ENCODE measurements around the gene RAVER2. TPM values are rescaled to one million over a fixed set of nuclear protein-coding genes. Genes with fewer than 3 reads are reported as not detected.

The RAVER2 gene
- total and polyA plus RNA-seq, 10 of the 15 experiments (the other 5 are each of a cell fraction or from before 2014, with no cell fraction given), result 0.09 to 0.59 (median 0.41) TPM; not detected in 2

- 99% methylated on average over 10 of the region's 10 CpGs for WGBS (ENCODE audit: insufficient coverage, insufficient replicate concordance, low lambda C conversion rate, missing lambda C conversion rate)
- H3K27me3 ChIP-seq (replicated peaks in 1 of 2; ENCODE audit: control insufficient read depth in 2 of 2, insufficient read depth in 2 of 2, low read length in 1 of 2), result no peaks in the 10 kb centered on the region
- ChIA-PET SMC1A (ENCODE audit: uncharacterized antibody, unreplicated experiment) (no interaction called here), RAD21 (ENCODE audit: unreplicated experiment) (no interaction called here), CTCF (interaction anchor here (1.0 kb wide), 1 partner anchor 154 kb away, joined by 3 read pairs; no protein-coding TSS in a partner anchor), POLR2A (no interaction called here)
- H3K4me3 ChIP-seq, result no peak overlapping the region
- ATAC-seq (no peak), DNase-seq (ENCODE audit: low read depth, low spot score) (no peak), FAIRE-seq (no peak)
- TF ChIP-seq, protein P1, sequence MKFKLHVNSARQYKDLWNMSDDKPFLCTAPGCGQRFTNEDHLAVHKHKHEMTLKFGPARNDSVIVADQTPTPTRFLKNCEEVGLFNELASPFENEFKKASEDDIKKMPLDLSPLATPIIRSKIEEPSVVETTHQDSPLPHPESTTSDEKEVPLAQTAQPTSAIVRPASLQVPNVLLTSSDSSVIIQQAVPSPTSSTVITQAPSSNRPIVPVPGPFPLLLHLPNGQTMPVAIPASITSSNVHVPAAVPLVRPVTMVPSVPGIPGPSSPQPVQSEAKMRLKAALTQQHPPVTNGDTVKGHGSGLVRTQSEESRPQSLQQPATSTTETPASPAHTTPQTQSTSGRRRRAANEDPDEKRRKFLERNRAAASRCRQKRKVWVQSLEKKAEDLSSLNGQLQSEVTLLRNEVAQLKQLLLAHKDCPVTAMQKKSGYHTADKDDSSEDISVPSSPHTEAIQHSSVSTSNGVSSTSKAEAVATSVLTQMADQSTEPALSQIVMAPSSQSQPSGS (IDR thresholded peaks at IDR 0.05; ENCODE audit: low read length), result no peak
- TF ChIP-seq E2F4 (IDR thresholded peaks at IDR 0.05; ENCODE audit: low read depth, low read length), result no peak
- TF ChIP-seq RAD21 (IDR thresholded peaks at IDR 0.05; ENCODE audit: insufficient read depth, low read depth, low read length), result no peak
- TF ChIP-seq BACH1 (IDR thresholded peaks at IDR 0.05; ENCODE audit: borderline replicate concordance), result no peak
- no peak for TF ChIP-seq FOXM1 (IDR thresholded peaks at IDR 0.05; ENCODE audit: low read depth, low read length)
- no peak for TF ChIP-seq IRF5 (IDR thresholded peaks at IDR 0.05; ENCODE audit: borderline replicate concordance)
- TF ChIP-seq WRNIP1 (IDR thresholded peaks at IDR 0.05; ENCODE audit: borderline replicate concordance, low read depth, low read length), result no peak
- TF ChIP-seq BMI1 (IDR thresholded peaks at IDR 0.05; ENCODE audit: borderline replicate concordance), result no peak
- TF ChIP-seq EZH2 (IDR thresholded peaks at IDR 0.05; ENCODE audit: borderline replicate concordance, control insufficient read depth, low read depth, low read length), result no peak
- TF ChIP-seq PAX8 (IDR thresholded peaks at IDR 0.05), result no peak
- no peak for TF ChIP-seq ZNF207 (IDR thresholded peaks at IDR 0.05; ENCODE audit: borderline replicate concordance)
- no peak for TF ChIP-seq POLR2A (IDR thresholded peaks at IDR 0.05; ENCODE audit: low read depth, low read length)
- TF ChIP-seq, protein P2, sequence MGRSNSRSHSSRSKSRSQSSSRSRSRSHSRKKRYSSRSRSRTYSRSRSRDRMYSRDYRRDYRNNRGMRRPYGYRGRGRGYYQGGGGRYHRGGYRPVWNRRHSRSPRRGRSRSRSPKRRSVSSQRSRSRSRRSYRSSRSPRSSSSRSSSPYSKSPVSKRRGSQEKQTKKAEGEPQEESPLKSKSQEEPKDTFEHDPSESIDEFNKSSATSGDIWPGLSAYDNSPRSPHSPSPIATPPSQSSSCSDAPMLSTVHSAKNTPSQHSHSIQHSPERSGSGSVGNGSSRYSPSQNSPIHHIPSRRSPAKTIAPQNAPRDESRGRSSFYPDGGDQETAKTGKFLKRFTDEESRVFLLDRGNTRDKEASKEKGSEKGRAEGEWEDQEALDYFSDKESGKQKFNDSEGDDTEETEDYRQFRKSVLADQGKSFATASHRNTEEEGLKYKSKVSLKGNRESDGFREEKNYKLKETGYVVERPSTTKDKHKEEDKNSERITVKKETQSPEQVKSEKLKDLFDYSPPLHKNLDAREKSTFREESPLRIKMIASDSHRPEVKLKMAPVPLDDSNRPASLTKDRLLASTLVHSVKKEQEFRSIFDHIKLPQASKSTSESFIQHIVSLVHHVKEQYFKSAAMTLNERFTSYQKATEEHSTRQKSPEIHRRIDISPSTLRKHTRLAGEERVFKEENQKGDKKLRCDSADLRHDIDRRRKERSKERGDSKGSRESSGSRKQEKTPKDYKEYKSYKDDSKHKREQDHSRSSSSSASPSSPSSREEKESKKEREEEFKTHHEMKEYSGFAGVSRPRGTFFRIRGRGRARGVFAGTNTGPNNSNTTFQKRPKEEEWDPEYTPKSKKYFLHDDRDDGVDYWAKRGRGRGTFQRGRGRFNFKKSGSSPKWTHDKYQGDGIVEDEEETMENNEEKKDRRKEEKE (IDR thresholded peaks at IDR 0.05), result no peak
- no peak for TF ChIP-seq PBX3 (IDR thresholded peaks at IDR 0.05; ENCODE audit: insufficient replicate concordance, low read depth, low read length)
- no peak for TF ChIP-seq MEF2B (IDR thresholded peaks at IDR 0.05; ENCODE audit: partially characterized antibody, poor library complexity, severe bottlenecking)
- H3K79me2 ChIP-seq (ENCODE audit: control insufficient read depth, insufficient read depth, low read length), result no peaks in the 10 kb centered on the region
- no TSS peak for BruUV-seq (replicated peaks)
- peaks cover 7 to 14% of the 10 kb centered on the region in 2 experiments for H3K36me3 ChIP-seq (ENCODE audit: control insufficient read depth in 2 of 2, insufficient read depth in 2 of 2, low read length in 1 of 2)
- in situ Hi-C loops (cut with MboI), result no loop called here
- intact Hi-C loops (cut with micrococcal nuclease; ENCODE audit: unreplicated experiment), result no loop called here
- H3K9me3 ChIP-seq (replicated peaks; ENCODE audit: control insufficient read depth, insufficient read depth, low read length), result no peaks in the 10 kb centered on the region
- H3K9ac ChIP-seq (ENCODE audit: control insufficient read depth, insufficient read depth, low read length), result no peak overlapping the region
- H3K4me1 ChIP-seq (ENCODE audit: control insufficient read depth, insufficient read depth, low read length), result peaks cover 21% of the 10 kb centered on the region
- no peak overlapping the region for H3K27ac ChIP-seq (ENCODE audit: control insufficient read depth, insufficient read depth)
- no peaks in the 10 kb centered on the region for H4K20me1 ChIP-seq (ENCODE audit: control insufficient read depth, insufficient read depth)
- H3K4me2 ChIP-seq (ENCODE audit: control insufficient read depth, insufficient read depth), result no peak overlapping the region
- H2AFZ ChIP-seq (ENCODE audit: control insufficient read depth, low read depth, low read length), result no peak overlapping the region
Observed at GRCh38 chr1:64866689-64867088, 121.8 kb downstream of the RAVER2 start.

Measured in GM12878 (cell line).